Renal pelvis (tissue), 4 donors: ENCODE data around the gene ELMOD3. TPM values are rescaled to one million over a fixed set of nuclear protein-coding genes. Genes with fewer than 3 reads are reported as not detected.
"Not testable (repeated sequence)": the region's sequence is repeated elsewhere in the genome, so short reads cannot be mapped to it uniquely, and the experiment has no call there.

Source experiments
- DNase-seq: peaks from one replicate; pipeline ENCODE4 v3.0.0-alpha.2; 2013
- polyA plus RNA-seq, 3 donors: library from polyadenylated mRNA; unstranded; fragments of 120-200 nt; gene quantifications; one replicate each; pipeline ENCODE4 v1.2.1, GENCODE V29; 2013; ENCODE audit not compliant: insufficient read length in 3 of 3

Gene ELMOD3
- polyA plus RNA-seq, 3 donors, result 22.5 to 38.0 (median 33.1) TPM

DNA sequence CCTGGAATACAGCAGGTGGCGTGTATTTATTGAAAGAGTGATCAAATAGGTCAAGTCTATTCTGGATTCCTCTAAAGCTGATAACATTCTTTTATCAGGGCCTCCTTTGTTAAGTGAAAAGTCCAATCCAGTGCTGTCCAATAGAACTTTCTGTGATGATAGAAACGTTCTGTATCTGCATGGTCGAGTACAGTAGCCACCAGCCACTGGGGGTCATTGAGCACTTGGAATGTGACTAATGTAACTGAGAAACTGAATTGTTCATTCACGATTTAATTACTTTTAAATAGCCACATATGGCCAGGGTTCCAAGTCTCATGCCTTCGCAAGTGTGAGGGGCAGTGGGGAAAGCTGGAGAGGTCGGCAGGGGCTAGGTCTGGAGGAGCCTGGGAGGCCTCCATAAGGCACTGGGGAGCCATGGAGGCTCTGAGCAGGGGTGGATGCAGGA, 84.5 kb downstream of the ELMOD3 start:
- DNase-seq, result peak; percentile 64

DNA sequence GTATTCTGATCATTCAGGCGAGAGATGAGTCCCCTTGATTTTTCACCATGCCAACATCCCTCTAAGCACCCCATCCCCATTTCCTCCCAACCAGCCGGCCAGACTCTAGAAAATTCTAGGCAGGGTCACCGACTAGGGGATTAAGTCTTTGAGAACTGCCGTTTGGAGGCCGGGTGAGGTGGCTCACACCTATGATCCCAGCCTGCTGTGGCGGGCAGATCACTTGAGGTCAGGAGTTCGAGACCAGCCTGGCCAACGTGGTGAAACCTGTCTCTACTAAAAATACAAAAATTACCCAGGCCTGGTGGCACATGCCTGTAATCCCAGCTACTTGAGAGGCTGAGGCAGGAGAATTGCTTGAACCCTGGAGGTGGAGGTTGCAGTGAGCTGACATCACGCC, 85.0 kb downstream of the ELMOD3 start:
- not testable (repeated sequence) for DNase-seq

DNA sequence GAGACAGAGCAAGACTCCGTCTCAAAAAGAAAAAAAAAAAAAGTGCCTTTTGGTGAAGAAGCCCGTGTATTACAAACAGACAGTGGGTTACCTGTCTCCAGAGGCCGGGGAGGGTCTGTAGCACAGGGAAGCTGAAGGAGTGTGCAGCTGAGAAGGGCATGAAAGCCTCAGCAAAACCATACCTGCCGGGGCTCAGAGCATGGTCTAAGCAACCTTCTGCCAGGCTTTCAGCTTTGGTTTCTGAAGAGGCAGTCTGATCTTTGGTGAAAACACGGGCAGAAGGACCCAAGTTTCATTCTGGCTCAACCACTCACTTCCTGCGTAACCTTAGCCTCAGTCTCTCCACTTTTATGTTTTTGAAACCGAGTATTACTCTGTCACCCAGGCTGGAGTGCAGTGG, 85.4 kb downstream of the ELMOD3 start:
- DNase-seq, result no peak

DNA sequence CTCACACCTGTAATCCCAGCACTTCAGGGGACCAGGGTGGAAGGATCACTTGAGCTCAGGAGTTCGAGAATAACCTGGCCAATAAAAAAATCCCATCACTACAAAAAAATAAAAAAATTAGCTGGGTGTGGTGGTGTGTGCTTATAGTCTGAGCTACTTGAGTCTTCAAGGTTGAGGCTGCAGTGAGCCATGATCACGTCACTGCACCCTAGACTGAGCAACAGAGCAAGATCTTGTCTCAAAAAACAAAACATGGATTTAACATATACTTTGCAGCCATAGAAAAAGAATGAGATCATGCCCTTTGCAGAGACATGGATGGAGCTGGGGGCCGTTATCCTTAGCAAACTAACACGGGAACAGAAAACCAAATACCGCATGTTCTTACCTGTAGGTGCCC, 86.2 kb downstream of the ELMOD3 start:
- DNase-seq, result no peak

Other genes with a start within 250 kb of the ELMOD3 start
- gene TCF7L1, start 221.4 kb upstream of the ELMOD3 start, polyA plus RNA-seq, result 10 to 100 TPM; 56.7 to 62.1 (median 58.2) TPM
- 100 to 1,000 TPM; 102 to 149 (median 137) TPM for gene TGOLN2, start 26.8 kb upstream of the ELMOD3 start, polyA plus RNA-seq
- gene RETSAT, start 241 bp upstream of the ELMOD3 start, polyA plus RNA-seq, result 10 to 100 TPM; 24.4 to 31.4 (median 26.0) TPM
- 100 to 1,000 TPM; 113 to 146 (median 116) TPM for gene CAPG, start 55.6 kb downstream of the ELMOD3 start, polyA plus RNA-seq
- gene SH2D6, start 63.9 kb downstream of the ELMOD3 start, polyA plus RNA-seq, result 1 to 10 TPM in 2 of 3 donors, under 1 TPM in 1; 0.61 to 2.0 (median 1.1) TPM
- gene MAT2A, start 184.4 kb downstream of the ELMOD3 start, polyA plus RNA-seq, result 100 to 1,000 TPM; 340 to 430 (median 417) TPM
- gene GGCX, start 206.7 kb downstream of the ELMOD3 start, polyA plus RNA-seq, result 10 to 100 TPM; 34.9 to 47.7 (median 47.2) TPM
- 100 to 1,000 TPM in 2 of 3 donors, 10 to 100 TPM in 1; 85.7 to 106 (median 103) TPM for gene VAMP8, start 222.8 kb downstream of the ELMOD3 start, polyA plus RNA-seq
- 10 to 100 TPM; 39.0 to 46.1 (median 44.5) TPM for gene VAMP5, start 229.7 kb downstream of the ELMOD3 start, polyA plus RNA-seq
- gene RNF181, start 241.0 kb downstream of the ELMOD3 start, polyA plus RNA-seq, result 100 to 1,000 TPM; 136 to 149 (median 144) TPM
- gene TMEM150A, start 247.9 kb downstream of the ELMOD3 start, polyA plus RNA-seq, result 10 to 100 TPM; 42.7 to 47.0 (median 44.7) TPM